Measurements from ENCODE around the gene PAPPA.

DNA sequence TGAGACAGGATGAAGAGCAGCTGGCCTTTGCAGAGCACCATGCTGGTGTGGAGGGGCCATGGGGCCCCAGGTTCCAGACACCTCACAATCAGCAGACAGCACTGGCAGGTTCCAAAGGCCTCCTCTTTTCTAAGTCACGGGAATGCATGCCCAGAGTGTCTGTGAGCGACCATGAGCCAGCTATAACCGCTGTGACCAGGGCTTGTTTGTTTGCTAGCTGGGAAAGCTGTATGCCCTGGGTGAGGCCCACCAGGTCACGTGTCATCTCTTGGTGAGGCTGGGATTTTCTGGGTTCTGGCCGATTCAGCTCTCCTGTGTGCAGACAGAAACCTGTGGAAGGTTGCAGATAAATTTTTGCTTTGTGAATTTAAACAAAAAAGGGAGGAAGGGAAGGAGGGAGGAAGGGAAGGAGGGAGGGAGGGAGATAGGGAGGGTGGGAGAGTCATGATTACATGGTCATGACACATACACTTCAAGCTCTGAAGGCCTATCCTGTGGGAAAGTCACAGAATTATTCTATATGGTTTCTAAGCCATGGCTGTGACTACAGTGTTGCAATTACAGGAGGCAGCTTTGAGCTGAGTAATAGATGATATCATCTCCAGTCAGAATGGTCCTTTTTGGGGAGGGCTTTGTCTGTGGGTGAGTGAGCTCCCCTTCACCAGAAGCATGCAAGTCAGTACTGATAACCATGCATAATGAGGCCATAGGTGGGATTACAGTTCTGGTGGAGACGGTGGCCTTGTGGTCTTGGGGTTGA, 37.2 kb downstream of the PAPPA start:
- TF ChIP-seq, protein P1, sequence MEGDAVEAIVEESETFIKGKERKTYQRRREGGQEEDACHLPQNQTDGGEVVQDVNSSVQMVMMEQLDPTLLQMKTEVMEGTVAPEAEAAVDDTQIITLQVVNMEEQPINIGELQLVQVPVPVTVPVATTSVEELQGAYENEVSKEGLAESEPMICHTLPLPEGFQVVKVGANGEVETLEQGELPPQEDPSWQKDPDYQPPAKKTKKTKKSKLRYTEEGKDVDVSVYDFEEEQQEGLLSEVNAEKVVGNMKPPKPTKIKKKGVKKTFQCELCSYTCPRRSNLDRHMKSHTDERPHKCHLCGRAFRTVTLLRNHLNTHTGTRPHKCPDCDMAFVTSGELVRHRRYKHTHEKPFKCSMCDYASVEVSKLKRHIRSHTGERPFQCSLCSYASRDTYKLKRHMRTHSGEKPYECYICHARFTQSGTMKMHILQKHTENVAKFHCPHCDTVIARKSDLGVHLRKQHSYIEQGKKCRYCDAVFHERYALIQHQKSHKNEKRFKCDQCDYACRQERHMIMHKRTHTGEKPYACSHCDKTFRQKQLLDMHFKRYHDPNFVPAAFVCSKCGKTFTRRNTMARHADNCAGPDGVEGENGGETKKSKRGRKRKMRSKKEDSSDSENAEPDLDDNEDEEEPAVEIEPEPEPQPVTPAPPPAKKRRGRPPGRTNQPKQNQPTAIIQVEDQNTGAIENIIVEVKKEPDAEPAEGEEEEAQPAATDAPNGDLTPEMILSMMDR (IDR thresholded peaks at IDR 0.05): no peak
- no peak for TF ChIP-seq POLR2A (IDR thresholded peaks at IDR 0.05)

Data from Peyer's patch (tissue), 4 donors.